HCT116 (cell line): ENCODE measurements around the gene SGF29. TPM values are rescaled to one million over a fixed set of nuclear protein-coding genes. Genes with fewer than 3 reads are reported as not detected.

ENCODE experiments used
- ATAC-seq: fragments of 200-7000 bp; cut with Tn5 transposase; 2 replicates; pipeline ENCODE4 v1.9.1; 2020; ENCODE audit warnings: mild to moderate bottlenecking, moderate library complexity
- BruUV-seq: library from RNA; stranded (reverse); fragments of 400-500 nt; replicated peaks from 2 replicates; lab custom pipeline; 2021; lab: Mats Ljungman, UMichigan
- CTCF ChIA-PET: fragments of 300-600 bp; sonication (Branson Sonifier 250); formaldehyde crosslinking; loops from one replicate; lab custom pipeline; 2021; ENCODE audit warnings: antibody characterized with exemption; lab: Charles Lee
- POLR2A ChIA-PET: fragments of 300-600, 350-600 bp; sonication (Branson Sonifier 250); formaldehyde crosslinking; loops from one replicate; lab custom pipeline; 2021; ENCODE audit warnings: antibody characterized with exemption; lab: Charles Lee
- RAD21 ChIA-PET, 2 experiments: fragments of 300-600 bp; sonication (Branson Sonifier 250); formaldehyde crosslinking; loops; one replicate each; lab custom pipeline; 2023; ENCODE audit warnings: low total read pairs in 2 of 2; ENCODE audit not compliant: uncharacterized antibody in 2 of 2, unreplicated experiment in 2 of 2, low non-redundant PET in 1 of 2; lab: Charles Lee
- DNase-seq: peaks from one replicate; pipeline ENCODE4 v3.0.0-alpha.2; 2010; ENCODE audit warnings: low read depth, low spot score
- H2AFZ ChIP-seq: fragments of 200-600 bp; shearing (Covaris generic), sonication (generic); 2 replicates; pipeline ENCODE4 v1.6.1; 2017; ENCODE audit warnings: low read depth, mixed run types, mixed read lengths, antibody characterized with exemption, low read length; ENCODE audit not compliant: poor library complexity, severe bottlenecking
- H3K27ac ChIP-seq: 2 replicates; pipeline ENCODE4 v1.5.1; 2012; ENCODE audit warnings: low read depth, low read length
- H3K27me3 ChIP-seq: fragments of 200-600 bp; sonication (generic); 2 replicates; pipeline ENCODE4 v1.6.1; 2016; ENCODE audit warnings: mixed run types, low read length, mixed read lengths; ENCODE audit not compliant: insufficient read depth
- H3K36me3 ChIP-seq, 2 experiments: fragments of 200-500 bp in 1 of 2; fragments of 200-600 bp in 1 of 2; sonication (Bioruptor generic) in 1 of 2; sonication (generic) in 1 of 2; 2 replicates each; pipeline versions ENCODE4 v1.5.1 to v1.6.1; 2014 to 2016; ENCODE audit warnings: low read length in 2 of 2, inconsistent platforms in 1 of 2, mixed read lengths in 1 of 2, mixed run types in 1 of 2; ENCODE audit not compliant: insufficient read depth in 2 of 2, control insufficient read depth in 1 of 2
- H3K4me1 ChIP-seq, 2 experiments: fragments of 200-600 bp in 1 of 2; sonication (generic) in 1 of 2; 2 replicates each; pipeline versions ENCODE4 v1.5.1 to v1.6.1; 2012 to 2017; ENCODE audit warnings: low read length in 2 of 2, inconsistent platforms in 1 of 2, mild to moderate bottlenecking in 1 of 2, mixed read lengths in 1 of 2, mixed run types in 1 of 2, moderate library complexity in 1 of 2; ENCODE audit not compliant: insufficient read depth in 2 of 2, control insufficient read depth in 1 of 2
- H3K4me2 ChIP-seq: fragments of 200-600 bp; sonication (generic); 2 replicates; pipeline ENCODE4 v1.6.1; 2017; ENCODE audit warnings: mixed run types, low read length, mixed read lengths
- H3K4me3 ChIP-seq, 2 experiments: fragments of 200-600 bp in 1 of 2; sonication (generic) in 1 of 2; replicated peaks in 1 of 2; 2 replicates each; pipeline ENCODE4 v1.5.1; 2011 to 2016; ENCODE audit warnings: low read length in 2 of 2, control low read depth in 1 of 2, low read depth in 1 of 2, mild to moderate bottlenecking in 1 of 2, mixed read lengths in 1 of 2, mixed run types in 1 of 2
- H3K79me2 ChIP-seq: fragments of 200-600 bp; sonication (generic); 2 replicates; pipeline ENCODE4 v1.6.1; 2017; ENCODE audit warnings: mild to moderate bottlenecking, mixed run types, low read length, moderate library complexity, mixed read lengths; ENCODE audit not compliant: insufficient read depth
- H3K9ac ChIP-seq: fragments of 200-600 bp; sonication (generic); 2 replicates; pipeline ENCODE4 v1.6.1; 2016; ENCODE audit warnings: low read length, mixed read lengths
- H3K9me2 ChIP-seq: fragments of 200-600 bp; sonication (generic), shearing (Covaris generic); 2 replicates; pipeline ENCODE4 v1.6.1; 2017; ENCODE audit warnings: mixed run types, mild to moderate bottlenecking, moderate library complexity; ENCODE audit not compliant: insufficient read depth
- H3K9me3 ChIP-seq, 2 experiments: fragments of 200-500 bp in 1 of 2; fragments of 200-600 bp in 1 of 2; sonication (Bioruptor generic) in 1 of 2; sonication (generic) in 1 of 2; 2 replicates each; pipeline ENCODE4 v1.6.1; 2014 to 2017; ENCODE audit warnings: low read length in 2 of 2, mixed read lengths in 2 of 2, inconsistent platforms in 1 of 2, low read depth in 1 of 2, mild to moderate bottlenecking in 1 of 2, mixed run types in 1 of 2, moderate library complexity in 1 of 2; ENCODE audit not compliant: control insufficient read depth in 1 of 2, insufficient read depth in 1 of 2
- H4K20me1 ChIP-seq: fragments of 200-600 bp; sonication (generic), shearing (Covaris generic); 2 replicates; pipeline ENCODE4 v1.6.1; 2017; ENCODE audit warnings: mixed run types, mild to moderate bottlenecking, moderate library complexity; ENCODE audit not compliant: insufficient read depth
- CBX3 ChIP-seq: IDR thresholded peaks from 2 replicates; pipeline ENCODE4 v1.6.1; 2012; ENCODE audit warnings: low read depth
- CEBPB ChIP-seq: IDR thresholded peaks from 2 replicates; pipeline ENCODE4 v1.6.1; 2012; ENCODE audit warnings: low read depth
- EGR1 ChIP-seq: IDR thresholded peaks from 2 replicates; pipeline ENCODE4 v1.6.1; 2012; ENCODE audit warnings: low read depth
- EZH2 ChIP-seq: fragments of 200-600 bp; sonication (generic); IDR thresholded peaks from 2 replicates; pipeline ENCODE4 v1.6.1; 2017; ENCODE audit warnings: antibody characterized with exemption, mixed run types
- EZH2phosphoT487 ChIP-seq: fragments of 200-600 bp; IDR thresholded peaks from 2 replicates; pipeline ENCODE4 v1.6.1; 2018; ENCODE audit warnings: antibody characterized with exemption, borderline replicate concordance
- FOSL1 ChIP-seq: IDR thresholded peaks from 2 replicates; pipeline ENCODE4 v1.6.1; 2012; ENCODE audit warnings: low read depth
- MAX ChIP-seq: IDR thresholded peaks from 2 replicates; pipeline ENCODE4 v1.6.1; 2012
- POLR2A ChIP-seq: IDR thresholded peaks from 2 replicates; pipeline ENCODE4 v1.7.0; 2011; ENCODE audit warnings: borderline replicate concordance; ENCODE audit not compliant: insufficient read depth, insufficient read length; ENCODE audit errors: extremely low read depth
- POLR2AphosphoS5 ChIP-seq: IDR thresholded peaks from 2 replicates; pipeline ENCODE4 v1.6.1; 2011; ENCODE audit warnings: mild to moderate bottlenecking, low read depth, low read length, moderate library complexity
- REST ChIP-seq: IDR thresholded peaks from 2 replicates; pipeline ENCODE4 v1.6.1; 2012; ENCODE audit warnings: low read depth
- SP1 ChIP-seq: IDR thresholded peaks from 2 replicates; pipeline ENCODE4 v1.6.1; 2012; ENCODE audit warnings: low read depth
- SRF ChIP-seq: IDR thresholded peaks from 2 replicates; pipeline ENCODE4 v1.6.1; 2012; ENCODE audit warnings: low read depth
- TCF7L2 ChIP-seq: IDR thresholded peaks from 2 replicates; pipeline ENCODE4 v1.7.0; 2011; ENCODE audit warnings: borderline replicate concordance, inconsistent platforms; ENCODE audit not compliant: insufficient read depth, insufficient read length; ENCODE audit errors: extremely low read depth
- ZFX ChIP-seq: fragments of 450-650 bp; IDR thresholded peaks from 2 replicates; pipeline ENCODE4 v1.6.1; 2017
- ZNF274 ChIP-seq: fragments of 200-500 bp; sonication (Bioruptor generic); IDR thresholded peaks from 2 replicates; pipeline ENCODE4 v1.6.1; 2014; ENCODE audit warnings: mild to moderate bottlenecking, low read depth, low read length, inconsistent platforms
- intact Hi-C: fragments of 100-400 bp; cut with micrococcal nuclease; formaldehyde crosslinking; loops from 2 replicates; pipeline ENCODE4 v1.10.0; 2022
- total RNA-seq: library from RNA; stranded (reverse); gene quantifications from one replicate; pipeline ENCODE4 v1.2.1, GENCODE V29; 2021; ENCODE audit not compliant: unreplicated experiment

SGF29 gene
- total RNA-seq, 1 experiment from 2014 or later, result 19.7 TPM

- H3K4me3 ChIP-seq, result no peak overlapping the region
- DNase-seq (no peak), ATAC-seq (no peak)
- H3K27ac ChIP-seq, result no peak overlapping the region
- ChIA-PET CTCF (no interaction called here), RAD21 (no interaction called here), POLR2A (no interaction called here)
- no peaks in the 10 kb centered on the region for H4K20me1 ChIP-seq
- TF ChIP-seq CBX3 (no peak), REST (no peak)
- intact Hi-C loops, result no loop called here
- H3K9ac ChIP-seq, result no peak overlapping the region
- H3K9me3 ChIP-seq, result peaks cover 7 to 8% of the 10 kb centered on the region in 2 experiments; a peak in 2 of 4 replicates
- no peak overlapping the region for H3K4me2 ChIP-seq
- BruUV-seq, result no TSS peak
- H3K79me2 ChIP-seq, result no peaks in the 10 kb centered on the region
- no peaks in the 10 kb centered on the region for H3K4me1 ChIP-seq
- H3K36me3 ChIP-seq, result no peaks in the 10 kb centered on the region
- H3K9me2 ChIP-seq, result no peaks in the 10 kb centered on the region
- H2AFZ ChIP-seq, result no peak overlapping the region
- H3K27me3 ChIP-seq, result no peaks in the 10 kb centered on the region
Observed at GRCh38 chr16:28567292-28567691, 13.6 kb downstream of the SGF29 start.

GRCh38 chr16:28569021-28569420 is 15.3 kb downstream of the SGF29 start:
- no peaks in the 10 kb centered on the region for H4K20me1 ChIP-seq
- peaks cover 7 to 8% of the 10 kb centered on the region in 2 experiments; a peak in 2 of 4 replicates for H3K9me3 ChIP-seq
- H3K4me2 ChIP-seq, result no peak overlapping the region
- POLR2A ChIA-PET, result no interaction called here
- intact Hi-C loops, result no loop called here
- DNase-seq (no peak), ATAC-seq (no peak)
- no peaks in the 10 kb centered on the region for H3K36me3 ChIP-seq
- H3K4me3 ChIP-seq, result no peak overlapping the region
- H2AFZ ChIP-seq, result no peak overlapping the region
- no peak overlapping the region for H3K9ac ChIP-seq
- H3K79me2 ChIP-seq, result no peaks in the 10 kb centered on the region
- RAD21 ChIA-PET, result no interaction called here
- no peaks in the 10 kb centered on the region for H3K9me2 ChIP-seq
- H3K27ac ChIP-seq, result no peak overlapping the region
- H3K27me3 ChIP-seq, result no peaks in the 10 kb centered on the region
- CTCF ChIA-PET, result no interaction called here
- no peaks in the 10 kb centered on the region for H3K4me1 ChIP-seq
- BruUV-seq, result no TSS peak
- TF ChIP-seq SRF (no peak), MAX (no peak), CEBPB (no peak), CBX3 (no peak), TCF7L2 (no peak), ZFX (no peak), EZH2 (no peak), EGR1 (no peak), ZNF274 (no peak), POLR2AphosphoS5 (no peak), EZH2phosphoT487 (no peak), SP1 (no peak), FOSL1 (no peak), POLR2A (no peak), REST (no peak)
